HK-2 (cell line): ENCODE results near the gene SPINT2.
"Not testable (repeated sequence)": the region's sequence is repeated elsewhere in the genome, so short reads cannot be mapped to it uniquely, and the experiment has no call there.

Experiments
- DNase-seq: peaks from one replicate; pipeline ENCODE4 v3.0.0-alpha.2; 2018; ENCODE audit not compliant: unreplicated experiment

SPINT2 gene, protein sequence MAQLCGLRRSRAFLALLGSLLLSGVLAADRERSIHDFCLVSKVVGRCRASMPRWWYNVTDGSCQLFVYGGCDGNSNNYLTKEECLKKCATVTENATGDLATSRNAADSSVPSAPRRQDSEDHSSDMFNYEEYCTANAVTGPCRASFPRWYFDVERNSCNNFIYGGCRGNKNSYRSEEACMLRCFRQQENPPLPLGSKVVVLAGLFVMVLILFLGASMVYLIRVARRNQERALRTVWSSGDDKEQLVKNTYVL

DNA sequence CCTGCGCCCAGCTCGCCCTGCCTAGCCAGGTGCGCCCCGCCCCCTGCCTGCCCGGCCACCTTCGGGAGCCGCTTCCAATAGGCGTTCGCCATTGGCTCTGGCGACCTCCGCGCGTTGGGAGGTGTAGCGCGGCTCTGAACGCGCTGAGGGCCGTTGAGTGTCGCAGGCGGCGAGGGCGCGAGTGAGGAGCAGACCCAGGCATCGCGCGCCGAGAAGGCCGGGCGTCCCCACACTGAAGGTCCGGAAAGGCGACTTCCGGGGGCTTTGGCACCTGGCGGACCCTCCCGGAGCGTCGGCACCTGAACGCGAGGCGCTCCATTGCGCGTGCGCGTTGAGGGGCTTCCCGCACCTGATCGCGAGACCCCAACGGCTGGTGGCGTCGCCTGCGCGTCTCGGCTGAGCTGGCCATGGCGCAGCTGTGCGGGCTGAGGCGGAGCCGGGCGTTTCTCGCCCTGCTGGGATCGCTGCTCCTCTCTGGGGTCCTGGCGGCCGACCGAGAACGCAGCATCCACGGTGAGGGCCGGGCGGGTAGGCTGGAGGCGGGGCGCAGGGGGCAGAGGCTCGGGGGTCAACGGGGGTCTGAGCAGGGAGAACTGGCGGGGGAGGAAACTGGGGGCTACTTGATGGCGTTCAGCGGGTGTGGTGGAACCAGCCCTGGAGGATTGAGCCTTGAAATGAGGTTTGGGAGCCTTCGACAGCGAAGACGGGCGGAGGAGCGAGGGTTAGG lies at the start of gene SPINT2:
Gene SPINT2, plus strand, starts transcription at position 88 of the 727 bp plus-strand sequence. Its CDS starts 320 bp downstream, at position 408.
- DNase-seq, result no peak

DNA sequence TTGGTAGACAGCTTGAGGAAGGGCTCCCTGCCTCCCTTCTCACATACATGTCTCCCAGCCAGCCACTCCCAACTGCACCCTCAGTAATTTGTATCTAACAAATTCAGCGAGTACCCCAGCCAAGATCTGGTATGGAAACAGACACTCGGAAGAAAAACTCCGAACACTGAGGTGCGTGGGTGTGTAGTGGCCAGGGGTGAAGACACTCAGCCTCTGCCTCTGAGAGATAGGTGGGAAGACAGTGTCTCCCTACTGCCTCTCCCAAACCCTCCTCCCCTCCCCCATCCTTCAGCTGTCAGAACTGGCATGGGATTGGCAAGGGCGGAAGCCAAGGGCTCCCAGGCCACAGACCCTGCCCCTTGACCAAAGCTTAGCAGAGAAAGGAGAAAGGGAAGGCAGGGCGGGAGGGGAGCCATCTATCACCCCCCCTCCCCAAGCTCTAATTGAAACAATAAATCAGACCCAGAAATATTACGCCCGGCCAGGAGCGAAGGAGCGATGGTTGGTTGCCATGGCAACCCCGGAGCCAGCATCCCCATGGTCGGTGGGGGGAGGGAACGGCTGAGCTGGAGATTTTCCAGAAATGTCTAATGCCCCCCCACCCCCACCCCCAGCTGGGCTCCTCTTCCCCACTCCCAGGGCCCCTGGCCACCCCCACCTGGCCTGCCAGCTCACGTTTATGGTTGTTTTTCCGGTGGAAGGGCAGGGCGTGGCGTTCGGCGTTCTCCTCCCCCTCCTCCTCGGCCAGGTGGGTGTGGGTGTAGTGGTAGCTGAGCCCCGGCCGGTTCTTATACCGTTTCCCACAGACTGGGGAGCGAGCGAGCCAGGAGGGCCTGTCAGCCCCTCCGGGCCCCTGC lies 47.4 kb upstream of the SPINT2 start:
- DNase-seq, result no peak

DNA sequence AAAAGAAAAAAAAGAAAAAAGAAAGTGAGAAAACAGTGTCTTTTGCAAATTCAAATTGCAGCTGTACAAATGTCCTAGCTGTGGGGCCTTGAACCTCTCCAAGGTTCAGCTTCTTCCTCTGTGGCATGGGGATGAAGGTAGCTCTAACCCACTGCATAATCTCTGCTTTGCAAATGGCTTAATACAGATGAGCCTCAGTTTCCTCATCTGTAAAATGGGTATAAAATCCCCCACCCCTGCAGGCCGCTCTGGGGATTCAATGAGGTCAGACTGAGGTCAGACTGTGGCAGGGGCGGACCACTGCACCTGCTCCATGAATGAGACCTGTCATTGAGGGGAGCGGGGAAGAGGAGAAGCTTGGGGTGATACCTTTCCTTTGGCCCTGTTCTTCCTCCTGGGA lies 46.2 kb upstream of the SPINT2 start:
- DNase-seq, result no peak

DNA sequence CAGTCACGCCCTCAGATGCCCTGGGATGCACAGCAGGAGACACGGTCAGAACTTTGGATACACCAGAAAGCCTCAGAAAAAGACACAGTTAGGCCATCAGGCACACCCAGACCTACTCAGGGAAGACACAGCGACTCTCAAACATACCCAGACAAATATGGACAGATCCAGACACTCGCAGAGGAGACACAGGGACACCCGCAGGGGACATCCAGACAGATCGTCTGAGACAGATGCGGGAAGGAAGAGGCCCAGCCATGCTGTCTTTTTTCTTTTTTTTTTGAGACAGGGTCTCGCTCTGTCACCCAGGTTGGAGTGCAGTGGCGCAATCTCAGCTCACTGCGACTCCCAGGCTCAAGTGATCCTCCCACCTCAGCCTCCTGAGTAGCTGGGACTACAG lies 45.2 kb upstream of the SPINT2 start:
- DNase-seq, result no peak

DNA sequence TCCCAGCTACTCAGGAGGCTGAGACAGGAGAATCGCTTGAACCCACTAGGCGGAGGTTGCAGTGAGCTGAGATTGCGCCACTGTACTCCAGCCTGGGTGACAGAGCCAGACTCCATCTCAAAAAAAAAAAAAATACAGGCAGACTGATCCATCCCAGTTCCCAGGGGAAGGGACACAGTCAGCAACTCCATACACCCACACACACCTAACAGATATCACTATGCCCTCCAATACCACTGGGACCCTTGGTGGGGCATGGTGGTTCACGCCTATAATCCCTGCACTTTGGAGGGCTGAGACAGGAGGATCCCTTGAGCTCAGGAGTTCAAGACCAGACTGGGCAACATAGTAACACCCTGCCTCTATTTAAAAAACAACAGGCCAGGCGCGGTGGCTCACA lies 43.0 kb upstream of the SPINT2 start:
- DNase-seq, result no peak

DNA sequence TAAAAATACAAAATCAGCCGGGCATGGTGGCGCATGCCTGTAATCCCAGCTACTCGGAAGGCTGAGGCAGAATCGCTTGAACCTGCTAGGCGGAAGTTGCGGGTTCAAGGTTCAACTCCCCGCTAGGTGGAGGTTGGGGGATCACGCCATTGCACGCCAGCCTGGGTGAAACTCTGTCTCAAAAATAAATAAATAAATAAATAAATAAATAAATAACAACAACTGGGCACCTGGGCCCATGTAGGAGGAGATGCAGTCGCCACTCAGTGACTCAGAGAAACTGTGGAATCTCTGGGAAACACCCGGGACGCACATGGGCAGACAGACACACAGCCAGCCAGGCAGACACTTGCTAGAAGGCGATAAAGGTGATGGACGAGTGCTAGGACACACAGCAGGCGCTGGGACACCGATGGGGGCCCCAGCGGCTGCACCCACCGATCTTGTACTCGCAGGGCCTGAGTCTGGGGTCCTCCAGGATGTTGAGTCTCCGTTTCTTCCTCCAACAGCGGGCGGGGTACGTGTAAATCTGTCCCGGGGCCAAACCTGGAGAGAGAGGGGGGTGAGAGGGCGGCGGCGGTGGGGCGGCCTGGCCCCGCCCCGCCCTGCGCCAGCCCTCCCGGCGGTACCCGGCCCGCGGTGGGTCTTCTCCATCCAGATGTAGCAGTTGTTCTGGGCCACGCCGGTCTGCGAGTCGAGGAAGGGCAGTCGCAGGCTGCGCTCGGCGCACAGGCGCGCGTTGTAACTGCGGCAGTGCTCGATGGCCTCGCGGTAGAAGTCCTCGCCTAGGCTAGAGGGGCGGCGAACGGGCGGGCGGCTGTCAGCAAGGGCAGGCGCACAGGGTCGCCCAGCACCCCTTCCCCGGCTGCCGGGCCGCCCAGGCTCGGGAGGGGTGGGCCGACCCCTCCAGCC lies 42.2 kb upstream of the SPINT2 start:
- DNase-seq, result no peak

DNA sequence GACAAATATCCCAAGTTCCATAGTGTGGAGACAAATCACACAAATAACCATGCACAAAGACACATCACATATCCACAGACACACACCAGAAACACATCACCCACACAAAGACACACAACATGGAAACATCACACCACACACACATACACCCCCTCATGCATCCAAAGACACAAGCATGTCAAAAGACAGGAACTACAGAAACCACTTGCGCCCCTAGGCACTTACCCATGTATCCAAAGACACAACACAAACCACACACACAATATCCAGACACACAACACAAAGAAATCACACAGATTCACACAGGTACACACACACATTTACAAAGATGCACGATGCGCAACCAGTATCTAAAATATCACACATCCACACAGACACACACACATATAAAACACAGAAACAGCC lies 41.3 kb upstream of the SPINT2 start:
- DNase-seq, result no peak

DNA sequence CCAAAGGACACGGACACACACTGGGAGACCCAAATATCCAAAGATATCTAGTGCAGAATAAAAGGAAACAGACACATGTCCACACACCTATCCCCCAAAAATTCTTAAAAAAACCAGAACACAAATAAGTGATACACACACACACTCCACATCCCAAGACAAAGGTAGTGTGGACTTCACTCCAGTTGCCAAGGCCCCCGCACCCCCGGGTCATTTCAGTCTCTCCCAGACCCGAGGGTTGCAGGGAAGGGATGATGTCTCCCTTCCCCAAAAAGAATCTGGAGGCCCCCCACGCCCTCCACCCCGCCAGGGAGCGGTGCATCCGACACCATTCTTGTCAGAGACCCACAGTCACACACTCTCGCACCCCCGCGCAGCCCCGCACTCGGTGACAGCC lies 40.8 kb upstream of the SPINT2 start:
- no peak for DNase-seq

DNA sequence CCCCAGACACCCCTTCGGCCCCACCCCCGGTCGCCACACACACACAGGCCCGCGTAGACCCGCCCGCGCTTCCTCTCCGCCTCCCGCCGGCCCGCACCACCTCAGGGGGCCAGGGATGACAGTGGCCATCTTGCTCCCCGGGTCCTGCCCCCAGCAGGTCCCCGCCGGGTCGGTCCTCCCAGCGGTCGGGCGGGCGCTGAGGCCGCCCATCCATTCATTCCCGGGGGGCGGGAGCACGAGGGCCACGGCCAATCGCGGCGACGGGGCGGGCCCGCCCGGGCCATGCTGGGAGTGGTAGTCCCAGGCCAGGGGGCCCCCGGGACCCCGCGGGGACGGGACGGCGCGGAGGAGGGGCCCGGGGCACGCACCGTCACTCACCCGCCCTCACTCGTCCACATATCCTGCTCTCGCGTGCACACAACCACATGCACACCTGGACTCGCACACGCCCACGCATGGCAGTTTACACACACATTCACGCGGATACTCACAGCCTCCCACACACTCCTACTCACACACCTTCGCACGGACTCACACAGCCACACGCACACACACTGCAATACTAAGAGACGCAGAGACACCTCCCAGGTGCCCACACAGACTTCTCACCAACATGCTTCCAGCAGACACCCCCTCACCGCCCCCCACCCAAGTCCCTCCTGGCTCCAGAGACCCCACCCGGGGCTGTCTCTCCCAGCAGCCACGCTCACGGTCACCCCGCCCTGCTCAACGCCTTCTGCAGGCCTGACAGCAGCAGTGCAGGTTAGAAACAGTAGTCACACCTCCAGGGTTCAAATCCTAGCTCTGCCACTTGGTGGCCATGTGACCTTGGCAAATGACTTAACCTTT lies 40.1 kb upstream of the SPINT2 start, which contains the start of gene DPF1:
Gene DPF1, minus strand, starts transcription at position 209 of the 849 bp plus-strand sequence. Its CDS starts 80 bp downstream, at position 129.
- peak; percentile 89 for DNase-seq

DNA sequence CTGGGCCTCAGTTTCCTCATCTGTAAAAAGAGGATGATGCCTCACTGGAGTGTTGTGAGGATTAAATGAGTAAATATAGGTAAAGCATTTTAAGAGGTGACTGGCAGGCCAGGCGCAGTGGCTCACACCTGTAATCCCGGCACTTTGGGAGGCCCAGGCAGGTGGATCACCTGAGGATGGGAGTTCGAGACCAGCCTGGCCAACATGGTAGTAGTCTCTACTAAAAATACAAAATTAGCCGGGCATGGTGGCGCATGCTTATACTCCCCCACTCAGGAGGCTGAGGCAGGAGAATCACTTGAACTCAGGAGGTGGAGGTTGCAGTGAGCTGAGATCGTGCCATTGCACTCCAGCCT lies 39.5 kb upstream of the SPINT2 start:
- not testable (repeated sequence) for DNase-seq

DNA sequence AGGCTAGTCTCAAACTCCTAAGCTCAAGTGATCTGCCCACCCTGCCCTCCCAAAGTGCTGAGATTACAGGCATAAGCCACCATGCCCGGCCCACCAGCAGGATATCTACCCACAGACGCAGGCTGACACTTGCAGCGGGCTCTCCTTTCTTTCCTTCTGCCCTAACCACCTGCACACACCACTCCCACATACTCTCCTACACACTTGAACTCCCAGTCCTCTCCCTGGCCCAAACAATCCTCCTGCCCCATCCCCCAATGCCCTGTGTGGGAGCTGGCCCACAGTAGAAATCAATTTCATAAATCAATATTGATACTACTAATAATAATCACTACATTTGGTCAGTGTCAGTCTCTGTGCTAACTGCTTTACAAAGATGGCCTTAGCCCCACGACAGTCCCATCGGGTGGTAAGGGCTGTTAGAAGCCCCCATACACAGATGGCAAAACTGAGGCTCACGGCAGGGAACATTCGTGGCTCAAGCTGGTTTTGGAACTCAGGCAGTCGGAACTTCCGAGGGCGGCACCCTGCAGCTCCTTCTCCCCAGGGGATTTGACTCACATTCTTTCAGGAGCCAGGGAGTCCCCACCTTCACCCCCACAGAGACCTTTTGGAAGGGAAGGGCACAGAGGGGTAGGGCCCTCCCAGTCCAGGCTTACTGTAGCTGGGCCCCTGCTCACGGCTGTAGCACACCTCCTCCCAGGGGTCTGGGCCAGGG lies 36.9 kb upstream of the SPINT2 start:
- no peak for DNase-seq

DNA sequence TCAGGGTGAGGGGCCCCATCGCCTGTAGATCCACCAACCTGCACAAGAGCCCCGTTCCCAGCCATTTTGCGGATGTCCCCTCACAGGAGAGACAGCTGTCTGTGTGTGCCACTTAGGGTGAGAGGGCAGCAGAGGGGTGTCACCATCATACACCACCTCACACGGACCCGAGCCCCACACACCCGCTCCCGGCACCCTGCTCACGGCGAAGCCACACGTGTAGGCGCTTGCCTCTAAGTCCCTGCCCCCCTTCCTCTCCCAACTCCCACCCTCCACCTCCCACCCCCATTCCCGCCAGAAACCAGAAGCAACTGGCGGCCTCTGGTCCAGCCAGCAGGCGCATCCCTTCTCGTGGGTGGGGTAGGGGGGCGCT lies 36.4 kb upstream of the SPINT2 start:
- DNase-seq, result no peak

DNA sequence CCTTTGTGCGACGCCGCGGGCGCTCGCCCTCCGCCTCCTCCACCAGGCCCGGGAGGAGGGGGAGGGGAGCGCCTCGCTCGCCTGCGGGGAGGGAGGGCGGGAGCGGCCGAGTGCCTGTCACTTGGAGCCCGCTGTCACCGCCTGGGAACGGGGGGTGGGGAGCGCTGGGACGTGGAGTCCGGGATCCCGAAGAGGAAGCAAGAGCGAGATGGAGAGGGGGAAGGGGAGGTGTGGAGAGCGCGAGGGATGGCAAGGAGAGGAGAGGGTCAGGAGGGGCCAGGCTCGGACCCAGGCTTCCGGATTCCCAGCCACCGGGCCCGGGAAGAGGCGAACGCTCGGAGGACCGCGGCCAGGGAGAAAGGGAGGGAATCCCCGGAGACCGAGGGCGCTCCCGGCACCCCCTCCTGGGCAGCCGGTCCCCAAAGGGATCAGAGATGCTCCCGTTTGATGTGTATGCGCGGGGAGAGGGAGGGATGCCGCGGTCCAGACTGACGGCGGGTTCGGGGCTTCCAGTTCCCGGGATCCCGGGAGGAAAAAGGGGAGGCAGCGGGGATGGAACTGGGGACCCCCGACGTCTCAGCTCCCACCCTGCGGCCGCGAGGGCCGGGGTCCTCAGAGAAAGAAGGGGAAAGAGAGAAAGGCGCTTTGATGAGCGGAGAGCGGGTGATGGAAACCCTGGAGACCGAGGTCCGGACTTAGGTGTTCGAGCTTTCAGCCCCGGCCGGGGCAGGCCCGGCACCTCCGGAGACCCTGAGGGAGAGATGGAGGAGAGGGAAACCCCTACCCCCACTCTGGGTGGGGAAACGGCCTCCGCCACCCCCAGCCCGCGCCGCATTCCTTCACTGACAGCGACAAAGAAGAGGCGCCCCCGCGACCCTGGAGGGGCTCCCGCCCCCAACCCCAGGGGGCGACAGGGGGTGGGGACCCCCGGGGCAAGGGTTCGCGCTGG lies 35.6 kb upstream of the SPINT2 start:
- DNase-seq, result no peak

DNA sequence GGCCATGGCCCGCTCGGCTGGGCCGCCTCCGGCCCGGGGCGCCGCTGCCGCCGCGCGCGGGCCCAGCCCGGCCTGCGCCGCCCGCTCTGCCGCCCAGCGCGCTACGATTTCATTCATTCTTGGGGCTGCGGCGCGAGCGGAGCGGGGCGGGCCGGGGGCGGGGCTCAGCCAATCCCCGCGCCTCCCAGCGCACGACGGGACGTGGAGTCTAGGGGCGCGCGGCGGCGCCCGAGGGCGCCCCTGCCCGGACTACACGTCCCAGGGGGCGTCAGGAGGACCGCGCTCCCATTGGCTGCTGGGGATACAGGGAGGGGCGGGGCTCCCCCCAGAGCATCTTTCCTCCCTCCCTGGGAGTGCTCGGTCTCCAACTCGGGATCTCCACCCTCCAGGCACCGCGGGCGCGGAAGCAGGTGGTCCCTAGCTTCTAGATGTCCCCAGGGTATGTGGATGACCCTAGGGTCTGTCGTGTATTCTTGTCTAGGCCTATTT lies 34.7 kb upstream of the SPINT2 start:
- DNase-seq, result peak; percentile 76

DNA sequence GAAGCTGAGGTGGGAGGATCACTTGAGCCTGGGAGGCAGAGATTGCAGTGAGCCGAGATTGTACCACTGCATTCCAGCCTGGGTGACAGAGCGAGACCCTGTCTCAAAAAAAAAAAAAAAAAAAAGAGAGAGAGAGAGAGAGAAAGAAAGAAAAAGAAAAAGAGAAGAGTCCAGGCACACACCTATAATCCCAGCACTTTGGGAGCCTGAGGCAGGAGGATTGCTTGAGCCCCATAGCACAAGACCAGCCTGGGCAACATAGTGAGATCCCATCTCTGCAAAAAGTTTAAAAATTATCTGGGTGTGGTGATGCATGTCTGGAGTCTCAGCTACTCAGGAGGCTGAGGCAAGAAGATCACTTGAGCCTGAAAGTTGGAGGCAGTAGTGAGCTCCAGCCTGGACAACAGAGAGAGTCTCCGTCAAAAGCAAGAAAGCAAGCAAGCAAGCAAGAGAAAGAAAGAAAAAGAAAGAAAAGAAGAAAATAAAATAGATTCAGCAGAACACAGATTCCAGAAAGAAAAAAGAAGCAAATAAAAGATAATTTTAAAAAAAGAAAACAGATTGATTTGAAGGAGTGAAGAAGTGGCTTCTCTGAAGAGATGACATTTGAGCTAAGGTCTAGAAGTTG lies 33.8 kb upstream of the SPINT2 start:
- DNase-seq, result not testable (repeated sequence)

DNA sequence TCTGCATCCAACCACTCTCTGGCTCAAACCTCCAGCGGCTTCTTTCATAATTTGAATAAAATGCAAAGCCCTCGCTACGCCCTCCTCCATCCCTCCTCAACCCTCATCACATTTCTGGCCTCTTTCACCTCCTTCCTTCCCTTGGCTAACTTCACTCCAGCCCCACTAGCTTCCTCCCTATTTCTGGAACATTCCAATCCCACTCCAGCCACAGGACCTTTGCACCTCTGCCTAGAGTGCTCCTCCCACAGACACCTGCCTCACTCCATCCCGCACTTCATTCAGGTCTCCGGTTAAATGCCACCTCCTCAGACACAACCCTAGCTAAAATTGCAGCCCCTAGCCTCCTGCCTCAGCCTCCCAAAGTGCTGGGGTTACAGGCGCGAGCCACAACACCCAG lies 32.5 kb upstream of the SPINT2 start:
- no peak for DNase-seq

DNA sequence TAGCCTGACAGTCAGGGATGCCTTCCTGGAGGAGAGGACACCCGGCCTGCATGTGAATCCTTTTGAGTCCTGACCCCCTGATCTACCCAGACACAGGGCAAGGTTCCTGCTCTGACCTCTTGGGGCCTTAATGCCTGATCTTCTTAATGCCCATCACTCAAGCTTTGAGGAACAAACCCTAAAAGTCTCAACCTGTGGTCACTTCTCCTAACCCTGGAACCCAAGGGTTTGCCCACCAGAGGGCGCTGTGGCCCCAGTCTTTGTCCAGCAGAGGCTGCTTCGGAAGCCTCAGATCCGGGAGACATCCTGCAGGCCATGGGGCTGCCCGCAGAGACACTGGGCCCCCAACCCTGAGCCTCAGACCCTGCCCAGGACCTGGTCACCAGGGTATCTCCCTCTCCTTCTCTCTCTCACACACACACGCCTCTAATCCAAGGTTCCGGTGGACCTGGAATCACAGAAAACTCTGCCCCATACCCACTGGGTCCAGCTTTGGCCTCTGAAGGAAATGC lies 30.6 kb upstream of the SPINT2 start:
- peak; percentile 79 for DNase-seq

DNA sequence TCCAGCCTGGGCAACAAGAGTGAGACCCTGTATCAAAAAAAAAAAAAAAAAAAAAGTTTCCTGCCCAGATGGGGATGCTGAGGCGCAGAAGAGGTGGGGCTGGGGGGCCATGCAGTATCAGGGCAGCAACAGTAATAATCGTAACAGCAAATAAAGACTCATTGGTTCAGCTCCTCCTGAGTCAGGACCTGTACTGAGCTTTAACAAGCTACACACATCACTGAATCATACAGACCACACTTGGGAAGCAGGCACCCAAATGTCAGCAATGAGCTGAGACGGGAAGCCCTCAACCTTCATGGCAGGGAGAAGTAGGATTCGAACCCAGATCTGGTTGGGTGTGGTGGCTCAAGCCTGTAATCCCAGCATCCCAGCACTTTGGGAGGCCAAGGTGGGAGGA lies 29.8 kb upstream of the SPINT2 start:
- no peak for DNase-seq
